GM15510 (cell line): ENCODE data around the gene ALDH1L2.

ENCODE experiments used
- POLR2A ChIP-seq: IDR thresholded peaks from 3 replicates; pipeline ENCODE4 v1.6.1; 2011; ENCODE audit warnings: borderline replicate concordance; ENCODE audit not compliant: insufficient read length; ENCODE audit errors: extremely low read depth

Gene ALDH1L2

GRCh38 chr12:105091476-105092206 is 7.4 kb upstream of the ALDH1L2 start:
- TF ChIP-seq POLR2A, result no peak

DNA sequence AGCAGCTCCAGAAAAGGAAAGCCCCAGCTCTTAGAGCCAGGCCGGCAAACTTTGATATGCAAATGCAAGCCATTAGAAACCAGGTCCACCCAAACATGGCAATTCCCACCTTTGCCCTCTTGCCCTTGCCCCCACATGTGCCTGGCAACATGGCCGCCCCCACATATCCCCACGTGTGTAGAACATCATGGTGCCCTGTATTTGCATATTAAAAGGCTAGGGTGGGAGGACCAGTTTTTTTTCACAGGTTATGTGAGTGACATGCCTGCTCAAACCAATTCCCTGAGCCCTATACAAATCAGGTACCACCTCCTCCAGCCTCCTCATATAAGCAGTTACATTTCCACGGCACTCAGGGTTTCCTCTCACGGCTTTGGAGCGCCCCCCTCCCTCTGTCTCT is 6.1 kb upstream of the ALDH1L2 start:
- TF ChIP-seq POLR2A, result no peak

- no peak for TF ChIP-seq POLR2A
Observed at GRCh38 chr12:105089817-105090216, 5.6 kb upstream of the ALDH1L2 start.

DNA sequence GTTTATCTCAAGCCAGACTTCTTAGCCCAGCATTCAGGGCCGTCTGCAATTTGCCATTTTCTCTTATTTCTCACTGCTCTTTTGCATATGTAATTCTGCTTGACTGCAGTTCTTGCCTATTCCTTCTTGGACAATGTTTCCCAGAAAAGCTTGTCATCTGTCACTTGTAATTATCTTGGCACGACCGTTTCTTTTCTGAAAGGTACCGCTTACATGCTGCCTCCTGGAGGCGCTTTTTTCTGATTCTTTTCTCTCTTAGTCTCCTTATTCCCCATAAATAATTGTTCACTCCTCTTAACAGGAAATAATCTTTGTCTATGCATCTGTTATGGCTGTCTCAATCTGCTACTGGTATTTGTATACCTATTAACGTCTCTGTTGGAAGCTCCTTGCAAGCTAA is 1.2 kb upstream of the ALDH1L2 start:
- TF ChIP-seq POLR2A, result no peak

DNA sequence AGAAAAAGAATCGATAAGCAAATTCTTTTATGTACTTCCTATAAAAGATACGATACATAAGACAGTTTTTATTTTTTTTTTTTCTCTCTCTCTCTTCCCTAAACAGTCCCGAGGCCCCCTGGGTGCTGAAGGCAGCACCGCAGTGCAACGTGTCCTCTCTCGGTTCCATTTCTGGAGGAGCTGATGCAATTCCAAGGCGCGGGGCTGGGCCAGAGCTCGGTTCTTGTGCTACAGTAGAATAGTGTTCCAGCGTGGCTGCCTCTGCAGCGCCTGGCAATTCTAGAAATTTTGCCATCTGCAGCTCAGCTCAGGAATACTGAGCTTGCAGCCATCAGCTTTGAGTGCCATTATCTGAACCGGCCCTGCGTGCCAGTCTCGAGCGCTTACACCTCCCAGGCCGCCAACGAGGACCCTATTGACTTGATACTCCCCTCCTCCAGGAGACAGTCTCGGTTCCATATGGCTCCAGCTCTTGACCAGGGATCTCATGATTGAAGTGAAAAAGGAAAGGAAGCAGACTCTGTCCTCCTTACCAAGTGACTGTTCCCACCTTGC is 630 bp downstream of the ALDH1L2 start:
- no peak for TF ChIP-seq POLR2A

- TF ChIP-seq POLR2A, result no peak
Observed at GRCh38 chr12:105083031-105083430, 1.2 kb downstream of the ALDH1L2 start.

DNA sequence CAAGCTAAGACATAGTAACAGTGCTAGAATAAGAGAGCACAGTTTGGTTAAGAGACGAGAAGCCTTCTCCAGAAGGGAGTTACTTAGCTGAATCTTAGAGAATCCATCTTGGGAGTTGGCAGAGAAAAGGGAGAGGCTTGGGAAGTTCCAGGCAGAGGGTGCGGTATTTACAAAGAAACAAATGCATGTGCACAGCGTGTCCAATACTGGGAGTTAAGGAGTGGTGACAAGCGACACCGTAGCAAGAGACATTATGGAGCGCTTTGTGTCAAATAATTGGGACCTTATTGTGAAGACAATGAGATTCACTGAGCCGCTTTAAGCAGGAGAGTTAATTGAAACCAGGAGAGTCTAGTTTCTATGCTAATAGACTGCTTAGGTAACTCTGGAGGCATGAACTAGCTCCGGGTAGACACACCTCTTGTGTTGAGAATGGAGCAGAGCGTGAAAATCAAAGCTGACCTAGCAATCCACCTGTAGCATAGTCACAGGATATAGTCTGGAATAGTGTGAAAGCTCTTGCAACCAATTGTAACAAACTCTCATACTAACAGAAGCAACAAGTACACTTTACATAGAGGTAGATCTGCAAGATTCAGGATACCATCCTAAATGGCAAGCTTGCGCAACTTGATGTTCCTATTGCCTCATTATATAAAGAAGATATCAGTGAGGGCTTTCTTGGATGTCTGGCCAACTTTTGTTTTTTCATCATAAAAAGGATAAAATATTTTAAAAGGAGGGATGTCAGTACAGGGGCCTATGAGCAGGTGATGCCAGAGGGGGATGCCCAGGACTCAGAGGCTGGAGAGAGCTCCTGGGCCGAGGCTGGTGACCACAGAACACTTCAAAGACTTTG is 5.3 kb downstream of the ALDH1L2 start:
- TF ChIP-seq POLR2A, result no peak

GRCh38 chr12:105077435-105077834 is 6.8 kb downstream of the ALDH1L2 start:
- TF ChIP-seq POLR2A, result no peak

DNA sequence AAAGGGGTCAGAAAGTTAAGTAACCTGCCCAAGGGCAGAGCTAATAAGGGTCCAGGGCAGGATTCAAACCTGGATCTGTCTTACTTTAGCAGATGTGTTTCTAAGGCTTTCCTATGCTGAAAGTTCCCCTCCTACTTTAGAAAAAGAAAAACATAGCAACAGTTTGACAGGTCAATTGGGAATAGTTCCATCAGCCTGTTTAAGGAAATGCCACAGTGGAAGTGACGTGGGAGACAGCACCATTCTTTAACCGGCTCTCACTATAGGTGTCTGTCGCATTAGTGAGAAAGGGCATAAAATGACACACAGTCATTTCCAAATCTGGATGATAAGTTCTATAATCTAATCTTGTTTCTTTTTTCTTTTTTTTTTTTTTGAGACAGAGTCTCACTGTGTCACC is 7.3 kb downstream of the ALDH1L2 start:
- no peak for TF ChIP-seq POLR2A

DNA sequence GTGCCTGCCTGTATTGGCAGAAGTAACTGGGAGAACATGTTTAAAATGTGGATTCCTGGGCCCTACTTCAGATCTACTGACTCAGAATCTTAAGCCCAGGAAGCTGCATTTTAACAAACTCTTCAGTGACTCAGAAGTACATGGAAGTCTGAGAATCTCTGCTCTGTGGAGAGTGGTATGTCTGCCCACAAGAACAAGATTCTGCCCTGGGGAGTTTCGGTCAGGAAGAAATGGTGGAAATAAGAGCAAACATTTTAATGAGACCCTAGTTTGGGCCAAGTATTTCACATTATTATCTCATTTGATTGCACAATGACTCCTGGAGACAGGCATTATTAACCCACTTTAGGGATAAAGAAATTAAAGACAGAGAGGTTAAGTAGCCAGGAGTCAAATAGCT is 8.2 kb downstream of the ALDH1L2 start:
- TF ChIP-seq POLR2A, result no peak

- TF ChIP-seq POLR2A, result no peak
Observed at GRCh38 chr12:105072888-105073488, 11.3 kb downstream of the ALDH1L2 start.

GRCh38 chr12:105071981-105072380 is 12.3 kb downstream of the ALDH1L2 start:
- no peak for TF ChIP-seq POLR2A

DNA sequence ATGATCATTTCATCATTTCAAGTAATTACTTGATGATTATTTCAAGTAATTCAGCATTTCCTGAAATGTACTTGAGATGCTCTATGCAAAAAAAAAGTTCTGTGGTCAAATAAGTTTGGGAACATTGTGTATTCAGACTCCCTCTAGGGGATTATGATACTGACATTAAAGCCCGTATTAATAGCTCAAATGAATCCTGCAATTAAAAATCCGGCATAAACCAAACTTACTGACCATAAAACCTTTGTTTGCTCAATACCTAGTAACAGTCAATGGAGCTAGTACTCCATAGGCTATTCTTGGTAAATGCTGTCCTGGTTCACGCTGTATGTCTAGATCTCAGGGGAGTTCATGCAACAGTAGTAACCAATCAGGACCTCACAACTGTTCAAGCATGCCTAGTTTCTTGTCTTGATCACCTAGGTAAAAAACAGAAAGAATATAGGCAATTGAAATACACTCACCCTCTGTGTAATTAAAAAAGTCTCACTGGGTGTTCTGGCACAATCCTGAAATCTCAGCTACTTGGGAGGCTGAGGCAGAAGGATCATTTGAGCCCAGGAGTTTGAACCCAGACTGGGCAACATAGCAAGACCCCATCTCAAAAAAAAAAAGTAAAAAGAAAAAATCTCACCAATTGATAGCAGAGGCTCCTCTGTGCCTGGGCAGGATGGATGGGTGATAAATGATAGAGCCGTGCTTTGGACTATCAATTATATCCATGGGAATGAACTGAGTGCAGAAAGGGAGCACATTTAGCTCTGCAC is 14.1 kb downstream of the ALDH1L2 start:
- TF ChIP-seq POLR2A, result no peak

DNA sequence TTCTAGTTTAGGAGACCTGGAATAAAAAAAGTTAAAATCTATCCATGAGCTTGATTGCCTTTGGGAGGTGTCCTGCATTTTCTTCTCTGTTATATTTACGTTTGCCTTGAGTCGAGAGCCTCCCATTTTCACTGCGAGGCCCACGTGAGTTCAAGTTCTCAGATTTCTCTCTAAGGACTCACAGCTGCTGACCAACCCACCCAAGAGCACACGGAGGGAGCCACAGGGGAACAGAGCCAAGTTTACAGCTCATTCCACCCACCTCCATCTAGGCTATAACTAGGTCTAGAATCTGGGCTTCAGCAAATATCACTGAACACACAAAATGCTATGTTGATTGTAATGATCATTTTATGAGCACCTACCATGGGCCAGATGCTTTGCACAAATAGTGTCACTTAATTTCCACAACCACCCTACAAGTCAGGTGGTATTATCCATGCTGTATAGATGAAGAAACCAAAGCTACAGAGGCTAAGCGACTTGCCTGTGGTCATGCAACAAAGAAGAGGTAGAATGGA is 16.7 kb downstream of the ALDH1L2 start:
- no peak for TF ChIP-seq POLR2A
